AG10803 (cell line): Measurements from ENCODE around the gene C1orf21.
A peak's percentile ranks its signal among the peaks of the same experiment; 100 is the strongest.

ENCODE experiments used
- DNase-seq: peaks from one replicate; pipeline ENCODE4 v3.0.0; 2010; ENCODE audit warnings: low read depth
- H3K4me3 ChIP-seq: 2 replicates; pipeline ENCODE4 v1.5.1; 2011; ENCODE audit warnings: mild to moderate bottlenecking, low read length, control low read depth
- CTCF ChIP-seq: conservative IDR thresholded peaks from 2 replicates; pipeline ENCODE4 v1.5.1; 2011; ENCODE audit warnings: mild to moderate bottlenecking, low read length, control low read depth, inconsistent platforms

The C1orf21 gene

DNA sequence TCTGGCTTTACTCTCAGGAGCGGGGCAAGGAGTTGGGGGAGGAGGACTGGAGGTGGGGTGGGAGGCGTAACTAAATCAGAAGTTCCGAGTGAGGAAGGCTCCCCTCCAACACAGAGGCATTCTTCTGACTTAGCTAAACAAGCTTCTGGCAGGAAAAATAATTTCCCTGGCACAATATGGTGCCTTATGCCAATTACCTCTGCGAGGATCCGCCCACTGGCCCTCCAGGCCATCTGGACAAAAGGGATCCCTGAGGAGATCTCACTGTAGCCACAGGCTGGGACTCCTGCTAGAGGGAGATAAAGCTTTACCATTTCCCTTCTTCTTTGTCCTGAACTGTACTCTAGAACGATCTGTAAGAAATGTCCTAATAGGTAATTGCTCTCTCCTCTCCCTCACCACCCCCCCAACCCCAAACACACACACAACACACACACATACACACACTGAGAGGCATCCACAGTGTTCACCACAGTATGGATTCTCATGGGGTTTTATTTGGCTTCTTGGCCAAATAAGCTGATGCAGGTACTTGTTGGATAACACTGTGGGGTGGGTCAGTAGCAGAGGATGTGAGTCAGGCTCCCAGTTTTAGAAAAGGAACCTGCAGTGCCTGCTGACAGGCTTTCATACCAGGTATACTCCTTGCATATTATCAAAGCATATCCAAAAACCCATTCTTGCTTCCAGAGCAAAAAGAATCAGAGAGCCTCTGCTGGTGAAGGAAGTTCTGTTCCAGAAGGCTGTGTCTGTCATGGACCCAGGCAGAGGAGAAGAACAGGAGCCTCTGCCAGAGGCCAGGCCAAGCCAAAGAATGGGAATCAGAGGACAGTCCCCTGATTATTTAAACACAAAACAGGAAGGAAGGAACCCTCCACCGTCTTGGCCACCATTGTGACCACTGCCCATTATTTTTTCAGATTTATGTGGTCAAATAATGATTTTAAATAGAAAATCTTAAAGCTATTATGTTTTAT is 169.1 kb downstream of the C1orf21 start:
- no peak for DNase-seq
- no peak for TF ChIP-seq CTCF
- H3K4me3 ChIP-seq, result no peak overlapping the region

- TF ChIP-seq CTCF, result no peak
- no peak overlapping the region for H3K4me3 ChIP-seq
- no peak for DNase-seq
Measured at GRCh38 chr1:184556665-184557064, 169.8 kb downstream of the C1orf21 start.

DNA sequence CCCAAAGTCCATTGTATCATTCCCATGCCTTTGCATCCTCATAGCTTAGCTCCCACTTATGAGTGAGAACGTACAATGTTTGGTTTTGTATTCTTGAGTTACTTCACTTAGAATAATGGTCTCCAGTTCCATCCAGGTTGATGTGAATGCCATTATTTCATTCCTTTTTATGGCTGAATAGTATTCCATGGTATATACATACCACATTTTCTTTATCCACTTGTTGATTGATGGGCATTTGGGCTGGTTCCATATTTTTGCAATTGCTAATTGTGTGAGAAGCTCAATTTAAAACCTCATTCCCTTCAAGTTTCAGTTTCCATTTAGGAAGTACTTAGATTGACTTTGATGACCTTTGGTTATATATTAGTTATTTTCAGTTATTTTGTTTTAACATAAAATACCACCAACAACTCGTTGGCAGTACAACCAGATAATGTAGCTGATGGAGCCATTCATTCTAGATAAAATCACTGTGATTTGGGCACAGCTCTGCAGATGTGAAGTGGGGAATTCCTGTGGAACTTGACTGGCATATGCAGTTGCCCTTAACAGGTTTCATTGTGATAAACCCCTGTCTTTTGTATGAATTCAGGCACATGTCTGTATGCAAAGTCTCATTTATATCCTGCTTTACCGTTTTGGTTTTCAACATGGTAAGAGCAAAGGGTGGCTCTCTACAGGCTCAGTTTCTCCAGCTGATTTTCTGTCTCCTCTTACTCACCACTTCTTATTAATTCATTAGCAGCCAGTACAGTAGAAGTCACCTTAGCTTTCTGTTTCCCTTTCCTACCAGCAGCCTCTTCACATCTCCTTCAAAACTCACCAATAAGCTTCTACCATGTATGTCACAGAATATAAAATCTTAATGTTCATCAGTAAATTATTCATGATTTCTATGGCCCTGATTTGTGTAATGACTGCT is 170.9 kb downstream of the C1orf21 start:
- TF ChIP-seq CTCF, result no peak
- no peak overlapping the region for H3K4me3 ChIP-seq
- no peak for DNase-seq

DNA sequence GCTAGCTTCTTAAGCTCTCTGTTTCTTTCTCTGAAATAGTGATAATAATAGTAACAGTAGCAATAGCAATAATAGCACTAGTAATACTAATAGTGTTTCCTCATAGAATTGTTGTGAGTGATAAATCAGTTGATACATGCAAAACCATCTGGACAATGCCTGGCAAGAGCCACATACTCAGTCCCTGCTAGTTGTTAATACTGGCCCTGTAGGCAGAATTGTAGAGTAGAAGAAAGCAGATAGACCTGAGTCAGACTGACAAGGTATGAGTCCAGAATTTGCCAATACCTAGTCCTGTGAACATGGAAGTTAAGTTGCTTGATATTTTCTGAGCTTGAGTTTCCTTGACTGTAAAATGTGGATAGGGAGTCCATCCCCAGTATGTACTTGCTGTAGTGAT is 171.9 kb downstream of the C1orf21 start:
- H3K4me3 ChIP-seq, result no peak overlapping the region
- TF ChIP-seq CTCF, result no peak
- peak; percentile 11 for DNase-seq

GRCh38 chr1:184559117-184559713 is 172.4 kb downstream of the C1orf21 start:
- DNase-seq, result no peak
- no peak for TF ChIP-seq CTCF
- no peak overlapping the region for H3K4me3 ChIP-seq

DNA sequence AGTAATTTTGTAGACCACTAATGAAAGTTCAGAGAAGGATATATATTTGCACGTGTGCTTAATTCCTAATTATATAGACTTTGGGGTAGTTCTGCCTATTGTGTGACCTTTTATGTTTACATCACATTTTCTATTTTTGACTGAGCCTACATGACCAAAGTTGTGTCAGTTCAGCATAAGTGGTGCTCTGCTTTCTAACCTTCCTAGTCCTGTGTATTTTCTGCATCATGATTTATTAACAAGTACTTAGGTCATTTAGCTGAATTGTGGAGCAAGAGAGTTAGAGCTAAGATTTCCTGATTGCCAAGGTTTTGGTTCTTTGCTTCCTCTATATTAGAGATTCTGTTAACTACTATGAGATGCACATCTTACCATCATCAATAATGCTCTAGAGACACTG is 176.0 kb downstream of the C1orf21 start:
- no peak overlapping the region for H3K4me3 ChIP-seq
- DNase-seq, result no peak
- TF ChIP-seq CTCF, result no peak
